ENCODE results near the gene PAK2. TPM values are rescaled to one million over a fixed set of nuclear protein-coding genes. Genes with fewer than 3 reads are reported as not detected.
A peak's percentile ranks its signal among the peaks of the same experiment; 100 is the strongest.

The PAK2 gene
- total and polyA plus RNA-seq, 2 of the 4 experiments (the other 2 are of a cell fraction), result 31.8 to 36.0 TPM

- Histone ChIP-seq H3K4me2 (ENCODE audit: low read depth, low read length) (no peak overlapping the region), H3K56ac (ENCODE audit: extremely low read depth, insufficient read depth, low read length) (no peak overlapping the region), H3K79me1 (ENCODE audit: low read depth in 1 of 2, low read length in 2 of 2) (peaks cover 39 to 63% of the 10 kb centered on the region in 2 experiments), H4K8ac (ENCODE audit: low read depth in 2 of 2, low read length in 2 of 2) (no peak overlapping the region), H3K9ac (ENCODE audit: low read depth, low read length) (no peak overlapping the region), H3K14ac (replicated peaks; ENCODE audit: low read depth, low read length) (no peak overlapping the region), H2BK5ac (ENCODE audit: low read depth, low read length, poor library complexity, severe bottlenecking) (no peak overlapping the region), H3K36me3 (ENCODE audit: control insufficient read depth, insufficient read depth, low read length) (peaks cover 6% of the 10 kb centered on the region), H3K4me1 (ENCODE audit: control insufficient read depth, insufficient read depth, low read length) (peaks cover 14% of the 10 kb centered on the region), H2AFZ (replicated peaks; ENCODE audit: low read length, poor library complexity) (no peak overlapping the region), H4K5ac (ENCODE audit: low read depth, low read length) (no peak overlapping the region), H3K18ac (ENCODE audit: low read depth, low read length) (no peak overlapping the region), H2BK15ac (ENCODE audit: low read depth, low read length) (no peak overlapping the region), H3K9me3 (ENCODE audit: control insufficient read depth, insufficient read depth, low read length) (no peaks in the 10 kb centered on the region), H4K91ac (ENCODE audit: insufficient read depth, low read depth, low read length) (no peak overlapping the region), H2AK5ac (ENCODE audit: low read depth, low read length) (peak overlapping the region; percentile 76; the same call in 1 of the 2 replicates), H2AK9ac (replicated peaks; ENCODE audit: low read depth, low read length, poor library complexity) (peak overlapping the region; percentile 43), H2BK120ac (ENCODE audit: low read depth, low read length) (no peak overlapping the region), H3K4ac (ENCODE audit: low read depth, low read length) (no peak overlapping the region), H3K23ac (ENCODE audit: low read depth, low read length) (no peak overlapping the region), H3K27me3 (ENCODE audit: control insufficient read depth, insufficient read depth, low read length) (no peaks in the 10 kb centered on the region), H3K4me3 (ENCODE audit: insufficient read depth, low read depth, low read length) (no peak overlapping the region), H2BK20ac (ENCODE audit: low read depth, low read length) (no peak overlapping the region), H3K9me1 (ENCODE audit: insufficient read depth, low read length) (peaks cover 21% of the 10 kb centered on the region), H4K20me1 (ENCODE audit: insufficient read depth, low read length) (peaks cover 49% of the 10 kb centered on the region), H3K27ac (ENCODE audit: insufficient read depth, low read length) (no peak overlapping the region; the same call in 1 of the 2 replicates)
- DNase-seq (peak; percentile 30), ATAC-seq (ENCODE audit: low read depth) (peak; percentile 10; the same call in 1 of the 2 replicates)
- ChIA-PET POLR2A (ENCODE audit: unreplicated experiment) (no interaction called here), CTCF (no interaction called here)
- no TSS peak for BruUV-seq (replicated peaks)
- intact Hi-C loops (cut with micrococcal nuclease) (loop anchor here (5.0 kb wide), 1 partner anchor 40 kb away; no protein-coding TSS in a partner anchor), in situ Hi-C loops (cut with MboI; ENCODE audit: low sequenced_read_pairs) (no loop called here), dilution Hi-C loops (cut with HindIII; ENCODE audit: low sequenced_read_pairs, unreplicated experiment) (no loop called here)
- TF ChIP-seq MAFK (IDR thresholded peaks at IDR 0.05; ENCODE audit: low read depth, low read length) (peak; percentile 10; the same call in 1 of the 2 replicates), RCOR1 (IDR thresholded peaks at IDR 0.05; ENCODE audit: insufficient replicate concordance, low read length) (no peak), CHD1 (IDR thresholded peaks at IDR 0.05; ENCODE audit: low read depth, low read length) (no peak), USF2 (IDR thresholded peaks at IDR 0.05; ENCODE audit: low read depth, low read length) (no peak), RAD21 (IDR thresholded peaks at IDR 0.05; ENCODE audit: low read length) (no peak), BHLHE40 (IDR thresholded peaks at IDR 0.05; ENCODE audit: low read depth, low read length) (no peak), RFX5 (IDR thresholded peaks at IDR 0.05; ENCODE audit: low read depth, low read length) (no peak), CEBPB (IDR thresholded peaks at IDR 0.05; ENCODE audit: low read depth, low read length) (peak; percentile 48; the same call in 1 of the 2 replicates)
- WGBS, 2 experiments (ENCODE audit: extremely low coverage in 2 of 2, insufficient read length in 1 of 2), result no CpG with 5 or more reads among the region's 5 CpGs
Measured at GRCh38 chr3:196792771-196793170, 53.1 kb downstream of the PAK2 start.
